BJ (cell line): ENCODE measurements around the gene C20orf202. TPM values are rescaled to one million over a fixed set of nuclear protein-coding genes. Genes with fewer than 3 reads are reported as not detected.

ENCODE experiments used
- CTCF ChIA-PET: fragments of 350-600 bp; formaldehyde crosslinking; extraction: SDS; loops from one replicate; lab custom pipeline; 2021; ENCODE audit warnings: antibody characterized with exemption, inconsistent platforms; lab: Yijun Ruan, JAX
- POLR2A ChIA-PET: fragments of 300-600 bp; sonication (Branson Sonifier 250); formaldehyde crosslinking; extraction: SDS; loops from one replicate; lab custom pipeline; 2021; ENCODE audit warnings: antibody characterized with exemption; lab: Charles Lee
- DNase-seq: peaks from one replicate; pipeline ENCODE4 v3.0.0-alpha.2; 2011; ENCODE audit warnings: low read depth
- H3K27me3 ChIP-seq: 2 replicates; pipeline ENCODE4 v1.6.0; 2011; ENCODE audit warnings: low read length; ENCODE audit not compliant: control insufficient read depth, insufficient read depth
- H3K36me3 ChIP-seq: 2 replicates; pipeline ENCODE4 v1.5.1; 2011; ENCODE audit warnings: low read length; ENCODE audit not compliant: control insufficient read depth, insufficient read depth
- H3K4me3 ChIP-seq: 2 replicates; pipeline ENCODE4 v1.5.1; 2011; ENCODE audit warnings: low read depth, mild to moderate bottlenecking, control low read depth, low read length
- polyA plus RNA-seq: library from polyadenylated mRNA; depleted of rRNA; stranded (reverse); fragments of >200 nt; gene quantifications from 2 replicates; pipeline ENCODE4 v1.2.3, GENCODE V29; 2011
- TF ChIP-seq, protein P1 (sequence below): IDR thresholded peaks from 2 replicates; pipeline ENCODE4 v1.5.1; 2011; ENCODE audit warnings: low read depth, mild to moderate bottlenecking, control low read depth, inconsistent platforms, low read length, moderate library complexity; ENCODE audit not compliant: insufficient read depth

The C20orf202 gene
- polyA plus RNA-seq, 1 experiment, result not detected

DNA sequence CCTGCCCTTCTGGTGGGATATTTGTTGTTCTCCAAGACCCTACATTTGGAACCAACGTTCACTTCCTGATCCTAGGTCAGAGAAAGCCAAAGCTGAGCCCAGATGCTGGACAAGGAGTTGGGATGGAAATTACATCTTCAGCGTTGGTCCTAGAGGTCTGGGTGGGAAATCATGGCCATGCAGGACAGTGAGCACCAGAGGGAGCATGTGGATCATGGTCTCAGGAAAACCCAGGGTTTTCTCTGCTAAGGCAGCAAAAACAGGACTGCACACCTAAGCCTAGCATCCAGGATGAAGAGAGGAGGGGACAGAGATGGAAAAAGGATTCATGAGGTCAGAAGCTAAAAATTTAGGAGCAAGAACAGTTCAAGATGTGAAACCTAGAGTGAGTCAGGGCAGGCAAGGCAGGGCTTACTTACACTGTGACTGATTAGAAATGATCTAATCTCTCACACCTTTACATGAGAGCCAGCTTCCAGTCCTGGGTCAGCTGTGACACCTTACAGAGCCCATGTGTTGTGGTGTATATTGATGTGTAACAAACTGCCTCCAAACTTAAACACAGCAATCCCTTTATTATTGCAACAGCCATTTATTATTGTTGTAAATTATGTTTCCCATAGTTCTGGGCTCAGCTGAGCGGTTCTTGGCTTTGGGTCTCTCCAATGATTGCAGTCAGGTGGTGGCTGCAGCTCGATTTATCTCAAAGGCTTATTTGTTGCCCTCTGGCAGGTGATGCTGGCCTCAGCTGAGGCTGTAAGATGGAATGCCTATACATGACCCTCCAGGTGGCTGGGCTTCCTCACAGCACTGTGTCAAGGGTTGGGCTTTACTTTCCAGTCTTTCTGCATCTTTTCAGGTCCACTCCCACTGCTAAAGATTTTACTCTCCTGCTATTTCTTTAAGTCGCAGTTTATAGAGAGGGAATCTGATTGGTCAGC lies 6.5 kb downstream of the C20orf202 start:
- peaks cover 15% of the 10 kb centered on the region for H3K27me3 ChIP-seq
- DNase-seq, result no peak
- TF ChIP-seq, protein P1, sequence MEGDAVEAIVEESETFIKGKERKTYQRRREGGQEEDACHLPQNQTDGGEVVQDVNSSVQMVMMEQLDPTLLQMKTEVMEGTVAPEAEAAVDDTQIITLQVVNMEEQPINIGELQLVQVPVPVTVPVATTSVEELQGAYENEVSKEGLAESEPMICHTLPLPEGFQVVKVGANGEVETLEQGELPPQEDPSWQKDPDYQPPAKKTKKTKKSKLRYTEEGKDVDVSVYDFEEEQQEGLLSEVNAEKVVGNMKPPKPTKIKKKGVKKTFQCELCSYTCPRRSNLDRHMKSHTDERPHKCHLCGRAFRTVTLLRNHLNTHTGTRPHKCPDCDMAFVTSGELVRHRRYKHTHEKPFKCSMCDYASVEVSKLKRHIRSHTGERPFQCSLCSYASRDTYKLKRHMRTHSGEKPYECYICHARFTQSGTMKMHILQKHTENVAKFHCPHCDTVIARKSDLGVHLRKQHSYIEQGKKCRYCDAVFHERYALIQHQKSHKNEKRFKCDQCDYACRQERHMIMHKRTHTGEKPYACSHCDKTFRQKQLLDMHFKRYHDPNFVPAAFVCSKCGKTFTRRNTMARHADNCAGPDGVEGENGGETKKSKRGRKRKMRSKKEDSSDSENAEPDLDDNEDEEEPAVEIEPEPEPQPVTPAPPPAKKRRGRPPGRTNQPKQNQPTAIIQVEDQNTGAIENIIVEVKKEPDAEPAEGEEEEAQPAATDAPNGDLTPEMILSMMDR, result peak; percentile 38
- CTCF ChIA-PET, result interaction anchor here (0.6 to 1.8 kb wide), 12 partner anchors 9 to 297 kb away, joined by 3 to 5 read pairs (median 3); partner anchors contain the start of gene NSFL1C
- no peaks in the 10 kb centered on the region for H3K36me3 ChIP-seq
- POLR2A ChIA-PET, result no interaction called here
- no peak overlapping the region for H3K4me3 ChIP-seq

DNA sequence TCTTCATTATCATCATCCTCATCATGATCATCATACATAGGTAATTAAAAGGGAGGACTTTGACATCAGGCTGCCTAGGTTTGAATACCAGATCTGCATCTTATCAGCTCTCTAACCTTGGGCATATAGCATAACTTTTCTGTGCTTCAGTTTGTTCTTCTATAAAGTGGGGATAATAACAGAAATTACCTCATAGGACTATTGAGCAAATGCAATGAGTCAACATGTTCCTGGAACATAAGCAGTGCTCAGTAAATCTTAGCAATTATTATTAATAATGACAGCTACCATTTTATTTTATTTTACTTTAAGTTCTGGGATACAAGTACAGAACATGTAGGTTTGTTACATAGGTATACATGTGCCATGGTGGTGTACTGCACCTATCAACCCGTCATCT lies 7.2 kb downstream of the C20orf202 start:
- ChIA-PET CTCF (interaction anchor here (1.2 to 1.8 kb wide), 5 partner anchors 14 to 257 kb away, joined by 3 to 5 read pairs (median 3); partner anchors contain the start of genes NSFL1C and RAD21L1), POLR2A (no interaction called here)
- TF ChIP-seq, protein P1, result no peak
- Histone ChIP-seq H3K27me3 (peaks cover 15% of the 10 kb centered on the region), H3K36me3 (no peaks in the 10 kb centered on the region), H3K4me3 (no peak overlapping the region)
- DNase-seq, result no peak

DNA sequence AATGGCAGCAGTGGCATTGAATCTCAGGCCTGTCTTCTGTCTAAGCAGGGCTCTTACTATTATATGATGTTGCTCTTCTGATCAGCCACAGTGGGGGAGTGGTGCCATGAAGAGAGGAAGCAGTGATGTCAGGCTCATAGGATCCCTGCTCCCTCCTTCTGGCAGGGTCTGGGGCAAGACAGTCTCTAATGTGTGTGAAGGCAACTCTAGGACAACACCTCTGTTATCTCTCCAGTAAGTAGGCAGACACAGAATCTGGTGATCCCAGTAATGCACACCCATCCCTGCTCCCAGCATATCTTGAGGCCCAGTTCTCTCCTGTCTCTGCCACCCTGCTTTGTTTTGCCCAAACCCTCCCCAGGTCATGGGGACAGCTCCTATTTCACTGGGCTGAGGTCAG lies 8.8 kb downstream of the C20orf202 start:
- DNase-seq, result no peak
- CTCF ChIA-PET, result interaction anchor here (0.6 to 2.0 kb wide), 10 partner anchors 9 to 454 kb away, joined by 3 to 7 read pairs (median 3); partner anchors contain the start of gene C20orf202
- peaks cover 12% of the 10 kb centered on the region for H3K27me3 ChIP-seq
- H3K4me3 ChIP-seq, result no peak overlapping the region
- TF ChIP-seq, protein P1, result no peak
- H3K36me3 ChIP-seq, result no peaks in the 10 kb centered on the region
- POLR2A ChIA-PET, result no interaction called here

DNA sequence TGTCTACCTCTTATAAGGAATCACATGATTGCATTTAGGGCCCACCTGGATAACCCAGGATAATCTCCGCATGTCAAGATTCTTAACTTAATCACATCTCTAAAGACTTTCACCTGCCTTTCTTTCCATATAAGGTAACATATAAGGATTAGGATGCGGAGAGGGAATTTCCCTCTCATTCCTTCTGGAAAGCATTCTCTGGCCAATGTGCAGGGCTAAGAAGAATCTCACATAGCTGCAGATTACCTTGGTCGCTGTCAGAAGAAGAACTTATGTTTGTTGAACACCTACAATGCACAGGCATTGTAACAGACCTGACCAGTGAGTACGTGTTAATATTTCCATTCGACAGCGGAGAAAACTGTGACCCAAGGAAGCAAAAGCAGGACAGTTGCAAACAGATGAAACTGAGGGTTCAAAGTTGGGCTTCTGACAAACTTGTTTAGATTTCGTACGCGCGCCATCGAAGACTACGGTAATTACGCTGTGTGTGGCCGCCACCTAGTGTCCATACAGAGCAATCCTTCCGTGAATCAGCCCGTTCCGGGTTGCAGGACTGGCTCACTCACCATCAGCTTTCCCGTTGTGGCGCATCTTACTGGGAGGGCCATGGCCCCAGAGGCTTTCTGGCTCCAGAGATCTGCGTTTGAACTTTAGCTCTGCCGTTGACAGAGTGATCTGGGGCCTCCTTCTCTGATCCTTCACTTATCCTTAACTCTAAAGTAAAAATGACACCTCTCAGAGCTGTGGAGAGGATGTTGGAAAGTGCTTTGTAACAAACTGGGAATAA lies 9.5 kb downstream of the C20orf202 start:
- no peak for DNase-seq
- CTCF ChIA-PET, result interaction anchor here (0.6 to 2.0 kb wide), 26 partner anchors 9 to 398 kb away, joined by 3 to 7 read pairs (median 3); partner anchors contain the start of genes FKBP1A and RAD21L1
- Histone ChIP-seq H3K27me3 (peaks cover 10% of the 10 kb centered on the region), H3K36me3 (no peaks in the 10 kb centered on the region), H3K4me3 (no peak overlapping the region)
- TF ChIP-seq, protein P1, result peak; percentile 86
- POLR2A ChIA-PET, result no interaction called here
